PC-3 (cell line): ENCODE results near the gene C1QL2. TPM values are rescaled to one million over a fixed set of nuclear protein-coding genes. Genes with fewer than 3 reads are reported as not detected.

Source experiments
- ATAC-seq: fragments of 200-7000 bp; cut with Tn5 transposase; 2 replicates; pipeline ENCODE4 v1.9.1; 2020; ENCODE audit warnings: mild to moderate bottlenecking, moderate library complexity
- BruUV-seq: library from RNA; stranded (reverse); fragments of 400-500 nt; replicated peaks from 2 replicates; lab custom pipeline; 2021; lab: Mats Ljungman, UMichigan
- CTCF ChIA-PET: fragments of 300-600 bp; sonication (Branson Sonifier 250); formaldehyde crosslinking; loops from one replicate; lab custom pipeline; 2022; ENCODE audit warnings: antibody characterized with exemption; lab: Charles Lee
- POLR2A ChIA-PET: fragments of 300-600 bp; sonication (Branson Sonifier 250); formaldehyde crosslinking; loops from one replicate; lab custom pipeline; 2022; ENCODE audit warnings: antibody characterized with exemption; ENCODE audit not compliant: unreplicated experiment; lab: Charles Lee
- DNase-seq: peaks from one replicate; pipeline ENCODE4 v3.0.0-alpha.2; 2015
- H2AFZ ChIP-seq: fragments of 300-600 bp; sonication (generic); 2 replicates; pipeline ENCODE4 v1.6.0; 2016; ENCODE audit warnings: antibody characterized with exemption, low read length
- H3F3A ChIP-seq: fragments of 300-600 bp; sonication (generic); one replicate; pipeline ENCODE4 v1.6.0; 2017; ENCODE audit warnings: antibody characterized with exemption, low read length, control low read depth, mild to moderate bottlenecking; ENCODE audit not compliant: unreplicated experiment
- H3K27ac ChIP-seq: fragments of 300-600 bp; sonication (generic); 2 replicates; pipeline ENCODE4 v1.5.1; 2016; ENCODE audit warnings: mild to moderate bottlenecking, low read length
- H3K27me3 ChIP-seq: fragments of 300-600 bp; sonication (generic); 2 replicates; pipeline ENCODE4 v1.6.1; 2016; ENCODE audit warnings: low read length, mixed read lengths
- H3K36me3 ChIP-seq: fragments of 300-600 bp; sonication (generic); 2 replicates; pipeline ENCODE4 v1.6.1; 2016; ENCODE audit warnings: low read depth, mixed run types, low read length, mixed read lengths
- H3K4me1 ChIP-seq: fragments of 300-600 bp; sonication (generic); 2 replicates; pipeline ENCODE4 v1.5.1; 2016; ENCODE audit warnings: low read length; ENCODE audit not compliant: insufficient read depth
- H3K4me2 ChIP-seq: fragments of 300-600 bp; sonication (generic); 2 replicates; pipeline ENCODE4 v1.6.0; 2016; ENCODE audit warnings: low read length
- H3K4me3 ChIP-seq: fragments of 300-600 bp; sonication (generic); 2 replicates; pipeline ENCODE4 v1.5.1; 2016; ENCODE audit warnings: mild to moderate bottlenecking, low read length, mixed read lengths
- H3K79me2 ChIP-seq: fragments of 300-600 bp; sonication (generic); 2 replicates; pipeline ENCODE4 v1.6.1; 2017; ENCODE audit warnings: low read length, mixed read lengths
- H3K9ac ChIP-seq: fragments of 300-600 bp; sonication (generic); 2 replicates; pipeline ENCODE4 v1.6.0; 2016; ENCODE audit warnings: mild to moderate bottlenecking, low read length
- H3K9me2 ChIP-seq: fragments of 300-600 bp; sonication (generic); replicated peaks from 2 replicates; pipeline ENCODE4 v1.6.1; 2016; ENCODE audit warnings: mixed run types, low read length, mixed read lengths
- H3K9me3 ChIP-seq: fragments of 300-600 bp; sonication (generic); 2 replicates; pipeline ENCODE4 v1.6.1; 2016; ENCODE audit warnings: low read length, mixed read lengths
- H4K20me1 ChIP-seq: fragments of 300-600 bp; sonication (generic); 2 replicates; pipeline ENCODE4 v1.6.1; 2016; ENCODE audit warnings: low read length, mixed read lengths
- EZH2 ChIP-seq: fragments of 300-600 bp; sonication (generic); IDR thresholded peaks from one replicate; pipeline ENCODE4 v1.6.1; 2017; ENCODE audit warnings: antibody characterized with exemption, mild to moderate bottlenecking, low read length; ENCODE audit not compliant: unreplicated experiment
- EZH2phosphoT487 ChIP-seq: fragments of 300-600 bp; sonication (generic); IDR thresholded peaks from 2 replicates; pipeline ENCODE4 v1.6.1; 2018; ENCODE audit warnings: mild to moderate bottlenecking, antibody characterized with exemption, low read length, borderline replicate concordance
- intact Hi-C: fragments of 100-400 bp; cut with micrococcal nuclease; formaldehyde crosslinking; loops from 2 replicates; pipeline ENCODE4 v1.9.0; 2023
- total RNA-seq: library from RNA; depleted of rRNA; stranded (reverse); fragments of >200 nt; gene quantifications from 2 replicates; pipeline ENCODE4 v1.2.3, GENCODE V29; 2014
- TF ChIP-seq, protein P1 (sequence below): fragments of 300-600 bp; sonication (generic); conservative IDR thresholded peaks from 2 replicates; pipeline ENCODE4 v1.5.1; 2017; ENCODE audit warnings: antibody characterized with exemption, low read depth, mild to moderate bottlenecking, low read length

The C1QL2 gene
- total RNA-seq, 1 experiment from 2014 or later: not detected

DNA sequence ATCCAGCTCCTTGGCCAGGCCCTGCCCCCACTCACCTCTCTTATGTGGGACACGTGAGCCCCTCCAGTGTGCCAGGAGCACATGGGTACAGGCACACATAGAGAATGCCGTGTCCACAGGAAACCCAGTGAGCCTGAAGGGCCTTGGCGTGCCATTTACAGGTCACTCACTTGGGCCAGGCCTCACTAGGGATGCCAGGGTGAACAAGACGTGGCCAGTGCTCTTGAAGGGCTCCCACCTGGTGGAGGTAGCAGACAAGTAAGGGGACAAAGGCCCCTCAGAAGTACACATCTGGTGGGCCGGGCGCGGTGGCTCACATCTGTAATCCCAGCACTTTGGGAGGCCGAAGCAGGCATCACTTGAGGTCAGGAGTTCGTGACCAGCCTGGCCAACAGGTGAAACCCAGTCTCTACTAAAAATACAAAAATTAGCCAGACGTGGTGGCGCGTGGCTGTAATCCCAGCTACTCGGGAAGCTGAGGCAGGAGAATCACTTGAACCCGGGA, 15.1 kb upstream of the C1QL2 start:
- no peaks in the 10 kb centered on the region for H3F3A ChIP-seq
- ChIA-PET CTCF (no interaction called here), POLR2A (no interaction called here)
- no peaks in the 10 kb centered on the region for H3K36me3 ChIP-seq
- H3K9ac ChIP-seq: no peak overlapping the region
- H3K27ac ChIP-seq: no peak overlapping the region
- no peaks in the 10 kb centered on the region for H3K79me2 ChIP-seq
- H3K4me3 ChIP-seq: no peak overlapping the region
- H3K4me1 ChIP-seq: no peaks in the 10 kb centered on the region
- no TSS peak for BruUV-seq
- no peak overlapping the region for H3K4me2 ChIP-seq
- TF ChIP-seq EZH2 (no peak), EZH2phosphoT487 (no peak)
- TF ChIP-seq, protein P1, sequence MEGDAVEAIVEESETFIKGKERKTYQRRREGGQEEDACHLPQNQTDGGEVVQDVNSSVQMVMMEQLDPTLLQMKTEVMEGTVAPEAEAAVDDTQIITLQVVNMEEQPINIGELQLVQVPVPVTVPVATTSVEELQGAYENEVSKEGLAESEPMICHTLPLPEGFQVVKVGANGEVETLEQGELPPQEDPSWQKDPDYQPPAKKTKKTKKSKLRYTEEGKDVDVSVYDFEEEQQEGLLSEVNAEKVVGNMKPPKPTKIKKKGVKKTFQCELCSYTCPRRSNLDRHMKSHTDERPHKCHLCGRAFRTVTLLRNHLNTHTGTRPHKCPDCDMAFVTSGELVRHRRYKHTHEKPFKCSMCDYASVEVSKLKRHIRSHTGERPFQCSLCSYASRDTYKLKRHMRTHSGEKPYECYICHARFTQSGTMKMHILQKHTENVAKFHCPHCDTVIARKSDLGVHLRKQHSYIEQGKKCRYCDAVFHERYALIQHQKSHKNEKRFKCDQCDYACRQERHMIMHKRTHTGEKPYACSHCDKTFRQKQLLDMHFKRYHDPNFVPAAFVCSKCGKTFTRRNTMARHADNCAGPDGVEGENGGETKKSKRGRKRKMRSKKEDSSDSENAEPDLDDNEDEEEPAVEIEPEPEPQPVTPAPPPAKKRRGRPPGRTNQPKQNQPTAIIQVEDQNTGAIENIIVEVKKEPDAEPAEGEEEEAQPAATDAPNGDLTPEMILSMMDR: no peak
- H3K9me2 ChIP-seq: no peaks in the 10 kb centered on the region
- no peaks in the 10 kb centered on the region for H3K9me3 ChIP-seq
- no peak overlapping the region for H2AFZ ChIP-seq
- H3K27me3 ChIP-seq: peaks cover 11% of the 10 kb centered on the region; the same call in 1 of the 2 replicates
- DNase-seq: no peak
- intact Hi-C loops: no loop called here
- ATAC-seq: no peak
- no peaks in the 10 kb centered on the region for H4K20me1 ChIP-seq

DNA sequence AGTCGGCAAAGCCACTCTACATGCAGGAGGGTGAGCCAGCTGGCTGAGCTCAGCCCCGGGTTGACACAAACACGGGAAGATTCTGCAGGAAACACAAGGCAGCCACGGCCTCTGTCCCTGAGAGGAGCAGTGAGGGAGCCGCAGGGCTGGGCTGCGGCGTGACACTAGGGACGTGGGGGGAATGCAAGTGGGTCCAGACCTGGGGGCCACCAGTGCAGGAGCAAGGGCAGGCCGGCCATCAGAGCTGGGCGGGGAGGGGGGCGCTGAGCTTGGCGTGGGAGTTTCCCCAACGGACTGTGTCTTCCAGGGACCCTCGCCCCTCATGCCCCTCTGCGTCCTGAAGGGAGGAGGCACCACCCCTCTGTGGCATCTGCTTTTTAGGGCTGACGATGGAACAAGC, 12.0 kb upstream of the C1QL2 start:
- H3K36me3 ChIP-seq: no peaks in the 10 kb centered on the region
- no peak overlapping the region for H3K9ac ChIP-seq
- DNase-seq (no peak), ATAC-seq (no peak)
- ChIA-PET CTCF (no interaction called here), POLR2A (no interaction called here)
- H3K4me2 ChIP-seq: no peak overlapping the region
- H3K4me3 ChIP-seq: no peak overlapping the region
- H3K9me3 ChIP-seq: no peaks in the 10 kb centered on the region
- no peak overlapping the region for H2AFZ ChIP-seq
- intact Hi-C loops: no loop called here
- no peaks in the 10 kb centered on the region for H3K4me1 ChIP-seq
- H3K27me3 ChIP-seq: peaks cover 11% of the 10 kb centered on the region; the same call in 1 of the 2 replicates
- H3K9me2 ChIP-seq: no peaks in the 10 kb centered on the region
- H3K27ac ChIP-seq: no peak overlapping the region
- no TSS peak for BruUV-seq
- no peaks in the 10 kb centered on the region for H4K20me1 ChIP-seq
- TF ChIP-seq EZH2 (no peak), EZH2phosphoT487 (no peak)
- TF ChIP-seq, protein P1: no peak
- no peaks in the 10 kb centered on the region for H3K79me2 ChIP-seq
- H3F3A ChIP-seq: no peaks in the 10 kb centered on the region

DNA sequence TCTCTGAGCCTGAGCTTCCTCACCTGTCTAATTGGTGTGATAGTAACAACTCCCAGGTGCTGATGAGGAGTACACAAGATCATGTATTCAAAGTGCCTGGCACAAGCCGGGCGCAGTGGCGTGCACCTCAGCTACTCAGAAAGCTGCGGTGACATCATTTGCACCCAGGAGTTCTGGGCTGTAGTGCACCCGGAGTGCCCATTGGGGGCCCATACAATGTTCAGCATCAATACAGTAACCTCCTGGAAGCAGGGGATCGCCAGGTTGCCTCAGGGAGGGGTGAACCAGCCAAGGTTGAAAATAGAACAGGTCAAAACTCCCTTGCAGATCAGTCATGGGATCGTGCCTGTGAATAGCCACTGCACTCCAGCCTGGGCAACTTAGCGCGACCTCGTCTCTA, 11.2 kb upstream of the C1QL2 start:
- no peak overlapping the region for H3K27ac ChIP-seq
- TF ChIP-seq EZH2phosphoT487 (no peak), EZH2 (no peak)
- TF ChIP-seq, protein P1: no peak
- no peak overlapping the region for H3K4me3 ChIP-seq
- H3K4me1 ChIP-seq: no peaks in the 10 kb centered on the region
- CTCF ChIA-PET: no interaction called here
- H3K9me3 ChIP-seq: no peaks in the 10 kb centered on the region
- H3K4me2 ChIP-seq: no peak overlapping the region
- H3K36me3 ChIP-seq: no peaks in the 10 kb centered on the region
- no TSS peak for BruUV-seq
- H3K9ac ChIP-seq: no peak overlapping the region
- DNase-seq (no peak), ATAC-seq (no peak)
- no peak overlapping the region for H2AFZ ChIP-seq
- peaks cover 11% of the 10 kb centered on the region; the same call in 1 of the 2 replicates for H3K27me3 ChIP-seq
- no peaks in the 10 kb centered on the region for H4K20me1 ChIP-seq
- H3K9me2 ChIP-seq: no peaks in the 10 kb centered on the region
- POLR2A ChIA-PET: no interaction called here
- H3F3A ChIP-seq: no peaks in the 10 kb centered on the region
- no peaks in the 10 kb centered on the region for H3K79me2 ChIP-seq
- intact Hi-C loops: loop anchor here (10.0 kb wide), 1 partner anchor 125 kb away; no protein-coding TSS in a partner anchor
